Measurements from ENCODE around the gene NCOA1.
"Not testable (repeated sequence)": the region's sequence is repeated elsewhere in the genome, so short reads cannot be mapped to it uniquely, and the experiment has no call there.

Gene NCOA1

DNA sequence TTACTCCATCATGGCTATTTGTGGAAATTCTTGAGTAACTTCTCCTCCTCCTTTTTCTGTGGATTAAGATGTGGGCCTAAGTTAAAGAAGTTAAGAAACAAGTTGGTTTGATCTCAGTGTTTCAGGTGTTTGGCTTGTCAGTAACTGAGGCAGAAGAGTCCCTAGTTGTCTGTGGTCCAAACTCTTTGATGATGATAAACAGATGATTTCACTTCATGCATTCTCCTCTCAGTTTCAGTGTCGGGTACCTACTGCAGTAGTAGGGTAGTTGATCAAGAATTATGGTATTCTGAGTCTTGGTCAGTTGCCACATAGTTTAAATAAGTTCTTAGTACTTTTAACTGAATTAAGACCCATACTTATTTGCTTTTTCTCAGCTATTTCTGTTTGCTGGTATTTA is 85.6 kb downstream of the NCOA1 start:
- H3K9ac ChIP-seq (ENCODE audit: insufficient read length, low read depth): no peak overlapping the region
- no peak overlapping the region for H3K4me3 ChIP-seq (ENCODE audit: insufficient read length, low read depth)
- H3K27me3 ChIP-seq (ENCODE audit: insufficient read depth, insufficient read length): no peaks in the 10 kb centered on the region
- H3K36me3 ChIP-seq (ENCODE audit: insufficient read depth, insufficient read length, low read length): no peaks in the 10 kb centered on the region
- no peaks in the 10 kb centered on the region for H3K4me1 ChIP-seq (ENCODE audit: insufficient read depth, insufficient read length)
- TF ChIP-seq SUZ12 (IDR thresholded peaks at IDR 0.05; ENCODE audit: extremely low read depth, insufficient read depth, insufficient read length) (no peak), YY1 (IDR thresholded peaks at IDR 0.05; ENCODE audit: insufficient read depth, insufficient read length) (no peak), ZNF274 (IDR thresholded peaks at IDR 0.05; ENCODE audit: low read depth, low read length) (no peak)
- no peak for DNase-seq (ENCODE audit: low read depth, low spot score)
- no peaks in the 10 kb centered on the region for H3K9me3 ChIP-seq (ENCODE audit: insufficient read depth, low read length)

DNA sequence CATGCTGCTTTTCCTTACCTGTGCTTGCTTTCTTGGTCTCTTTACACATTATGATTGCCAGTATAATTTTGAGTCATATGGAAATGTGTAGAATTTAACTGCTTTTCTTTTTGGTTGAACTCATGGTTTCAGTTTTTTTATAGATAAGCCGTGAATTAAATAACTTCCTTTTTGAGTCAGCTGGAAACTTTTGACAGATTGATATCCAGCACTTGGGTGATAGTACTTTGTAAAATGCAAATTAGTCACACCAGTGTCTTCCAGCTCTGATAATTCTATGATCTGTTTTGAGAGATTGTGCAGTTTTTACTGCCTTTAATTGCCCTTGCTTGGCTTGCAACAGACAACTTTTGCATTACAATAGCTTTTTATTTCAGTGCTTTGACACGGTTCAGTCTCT is 86.4 kb downstream of the NCOA1 start:
- no peak overlapping the region for H3K9ac ChIP-seq (ENCODE audit: insufficient read length, low read depth)
- TF ChIP-seq YY1 (IDR thresholded peaks at IDR 0.05; ENCODE audit: insufficient read depth, insufficient read length): no peak
- TF ChIP-seq SUZ12 (IDR thresholded peaks at IDR 0.05; ENCODE audit: extremely low read depth, insufficient read depth, insufficient read length): no peak
- no peak for TF ChIP-seq ZNF274 (IDR thresholded peaks at IDR 0.05; ENCODE audit: low read depth, low read length)

GRCh38 chr2:24579053-24579803 is 88.2 kb downstream of the NCOA1 start:
- DNase-seq (ENCODE audit: low read depth, low spot score): no peak
- H3K4me3 ChIP-seq (ENCODE audit: insufficient read length, low read depth): no peak overlapping the region
- H3K4me1 ChIP-seq (ENCODE audit: insufficient read depth, insufficient read length): no peaks in the 10 kb centered on the region

More for the DNA sequence above, 86.4 kb downstream of the NCOA1 start:
- Histone ChIP-seq H3K27me3 (ENCODE audit: insufficient read depth, insufficient read length) (no peaks in the 10 kb centered on the region), H3K9me3 (ENCODE audit: insufficient read depth, low read length) (no peaks in the 10 kb centered on the region), H3K4me1 (ENCODE audit: insufficient read depth, insufficient read length) (no peaks in the 10 kb centered on the region), H3K36me3 (ENCODE audit: insufficient read depth, insufficient read length, low read length) (no peaks in the 10 kb centered on the region), H3K4me3 (ENCODE audit: insufficient read length, low read depth) (no peak overlapping the region)
- no peak for DNase-seq (ENCODE audit: low read depth, low spot score)

GRCh38 chr2:24580561-24580960 is 89.5 kb downstream of the NCOA1 start:
- TF ChIP-seq ZNF274 (IDR thresholded peaks at IDR 0.05; ENCODE audit: low read depth, low read length) (no peak), SUZ12 (IDR thresholded peaks at IDR 0.05; ENCODE audit: extremely low read depth, insufficient read depth, insufficient read length) (no peak), YY1 (IDR thresholded peaks at IDR 0.05; ENCODE audit: insufficient read depth, insufficient read length) (no peak)
- Histone ChIP-seq H3K36me3 (ENCODE audit: insufficient read depth, insufficient read length, low read length) (no peaks in the 10 kb centered on the region), H3K4me3 (ENCODE audit: insufficient read length, low read depth) (no peak overlapping the region), H3K27me3 (ENCODE audit: insufficient read depth, insufficient read length) (no peaks in the 10 kb centered on the region), H3K9me3 (ENCODE audit: insufficient read depth, low read length) (no peaks in the 10 kb centered on the region), H3K4me1 (ENCODE audit: insufficient read depth, insufficient read length) (no peaks in the 10 kb centered on the region), H3K9ac (ENCODE audit: insufficient read length, low read depth) (no peak overlapping the region)
- no peak for DNase-seq (ENCODE audit: low read depth, low spot score)

More at GRCh38 chr2:24579053-24579803, 88.2 kb downstream of the NCOA1 start:
- Histone ChIP-seq H3K27me3 (ENCODE audit: insufficient read depth, insufficient read length) (no peaks in the 10 kb centered on the region), H3K9ac (ENCODE audit: insufficient read length, low read depth) (no peak overlapping the region), H3K9me3 (ENCODE audit: insufficient read depth, low read length) (no peaks in the 10 kb centered on the region), H3K36me3 (ENCODE audit: insufficient read depth, insufficient read length, low read length) (no peaks in the 10 kb centered on the region)
- TF ChIP-seq YY1 (IDR thresholded peaks at IDR 0.05; ENCODE audit: insufficient read depth, insufficient read length): no peak

- not testable (repeated sequence) for H3K27me3 ChIP-seq (ENCODE audit: insufficient read depth, insufficient read length); DNase-seq (ENCODE audit: low read depth, low spot score); H3K36me3 ChIP-seq (ENCODE audit: insufficient read depth, insufficient read length, low read length); H3K9ac ChIP-seq (ENCODE audit: insufficient read length, low read depth); H3K4me1 ChIP-seq (ENCODE audit: insufficient read depth, insufficient read length); H3K9me3 ChIP-seq (ENCODE audit: insufficient read depth, low read length); H3K4me3 ChIP-seq (ENCODE audit: insufficient read length, low read depth)
These were observed 90.9 kb downstream of the NCOA1 start for GRCh38 chr2:24581971-24582370.

GRCh38 chr2:24586955-24587354 is 95.9 kb downstream of the NCOA1 start:
- Histone ChIP-seq H3K9ac (ENCODE audit: insufficient read length, low read depth) (no peak overlapping the region), H3K36me3 (ENCODE audit: insufficient read depth, insufficient read length, low read length) (no peaks in the 10 kb centered on the region), H3K9me3 (ENCODE audit: insufficient read depth, low read length) (no peaks in the 10 kb centered on the region), H3K27me3 (ENCODE audit: insufficient read depth, insufficient read length) (no peaks in the 10 kb centered on the region), H3K4me3 (ENCODE audit: insufficient read length, low read depth) (no peak overlapping the region), H3K4me1 (ENCODE audit: insufficient read depth, insufficient read length) (no peaks in the 10 kb centered on the region)
- DNase-seq (ENCODE audit: low read depth, low spot score): no peak
- TF ChIP-seq YY1 (IDR thresholded peaks at IDR 0.05; ENCODE audit: insufficient read depth, insufficient read length): no peak
- TF ChIP-seq SUZ12 (IDR thresholded peaks at IDR 0.05; ENCODE audit: extremely low read depth, insufficient read depth, insufficient read length): no peak
- no peak for TF ChIP-seq ZNF274 (IDR thresholded peaks at IDR 0.05; ENCODE audit: low read depth, low read length)

GRCh38 chr2:24588294-24588693 is 97.2 kb downstream of the NCOA1 start:
- TF ChIP-seq YY1 (IDR thresholded peaks at IDR 0.05; ENCODE audit: insufficient read depth, insufficient read length) (no peak), SUZ12 (IDR thresholded peaks at IDR 0.05; ENCODE audit: extremely low read depth, insufficient read depth, insufficient read length) (no peak), ZNF274 (IDR thresholded peaks at IDR 0.05; ENCODE audit: low read depth, low read length) (no peak)
- H3K4me1 ChIP-seq (ENCODE audit: insufficient read depth, insufficient read length): no peaks in the 10 kb centered on the region
- H3K36me3 ChIP-seq (ENCODE audit: insufficient read depth, insufficient read length, low read length): no peaks in the 10 kb centered on the region
- no peak for DNase-seq (ENCODE audit: low read depth, low spot score)
- no peaks in the 10 kb centered on the region for H3K9me3 ChIP-seq (ENCODE audit: insufficient read depth, low read length)
- no peak overlapping the region for H3K4me3 ChIP-seq (ENCODE audit: insufficient read length, low read depth)
- no peak overlapping the region for H3K9ac ChIP-seq (ENCODE audit: insufficient read length, low read depth)
- no peaks in the 10 kb centered on the region for H3K27me3 ChIP-seq (ENCODE audit: insufficient read depth, insufficient read length)

Measured in NT2/D1 (cell line).